Upper lobe of left lung (tissue), 6 donors: Measurements from ENCODE around the gene PDE7B. TPM values are rescaled to one million over a fixed set of nuclear protein-coding genes. Genes with fewer than 3 reads are reported as not detected.

Experiments
- ATAC-seq, 2 donors: fragments of 200-7000 bp; cut with Tn5 transposase; one replicate each; pipeline ENCODE4 v1.9.1; 2022; ENCODE audit warnings: mild to moderate bottlenecking in 2 of 2, moderate library complexity in 2 of 2; ENCODE audit not compliant: low FRiP score in 2 of 2
- DNase-seq, 2 donors: peaks; one replicate each; pipeline ENCODE4 v3.0.0-alpha.2; 2019 to 2020
- H3K27ac ChIP-seq, 4 donors: fragments of 200-600 bp; sonication (generic); one replicate each; pipeline ENCODE4 v1.5.1; 2016 to 2019
- H3K27me3 ChIP-seq, 4 donors: fragments of 200-600 bp; sonication (generic); one replicate each; pipeline ENCODE4 v1.5.1; 2017 to 2019
- H3K36me3 ChIP-seq, 4 donors: fragments of 200-600 bp; sonication (generic); one replicate each; pipeline ENCODE4 v1.5.1; 2016 to 2019
- H3K4me1 ChIP-seq, 4 donors: fragments of 200-600 bp; sonication (generic); one replicate each; pipeline ENCODE4 v1.5.1; 2018 to 2019
- H3K4me3 ChIP-seq, 4 donors: fragments of 200-600 bp; sonication (generic); one replicate each; pipeline ENCODE4 v1.5.1; 2017 to 2019; ENCODE audit warnings: mild to moderate bottlenecking in 2 of 4, moderate library complexity in 1 of 4
- H3K9me3 ChIP-seq, 4 donors: fragments of 200-600 bp; sonication (generic); one replicate each; pipeline ENCODE4 v1.5.1; 2018 to 2019
- CTCF ChIP-seq, 6 experiments: fragments of 450-650 bp in 4 of 6; fragments of 200-600 bp in 2 of 6; sonication (generic) in 2 of 6; IDR thresholded peaks; one replicate each; pipeline ENCODE4 v1.5.1; 2016 to 2019; ENCODE audit warnings: antibody characterized with exemption in 6 of 6
- EP300 ChIP-seq, 4 donors: sonication (generic); formaldehyde crosslinking; IDR thresholded peaks; one replicate each; pipeline ENCODE4 v1.5.1; 2017; ENCODE audit warnings: antibody characterized with exemption in 4 of 4, control low read depth in 2 of 4
- POLR2A ChIP-seq, 4 donors: fragments of 450-650 bp; IDR thresholded peaks; one replicate each; pipeline ENCODE4 v1.5.1; 2016 to 2017; ENCODE audit warnings: antibody characterized with exemption in 4 of 4, mild to moderate bottlenecking in 2 of 4
- POLR2AphosphoS5 ChIP-seq, 2 donors: sonication (generic); formaldehyde crosslinking; IDR thresholded peaks; one replicate each; pipeline ENCODE4 v1.5.1; 2017; ENCODE audit warnings: antibody characterized with exemption in 2 of 2
- WGBS, 2 donors: methylation state at CpG; one replicate each; pipeline ENCODE4 v1.1.5; 2017 to 2018; 5-methylcytosine and 5-hydroxymethylcytosine counted together
- total RNA-seq, 6 donors: library from RNA; depleted of rRNA in 4 of 6; stranded (reverse); fragments of >200 nt in 4 of 6; gene quantifications; one replicate each; pipeline versions ENCODE4 v1.1.0 to v1.2.1, GENCODE V29; 2016 to 2021
- donor health status: DM: no; HTN: no; CAD: no; lungs with moderate emphysema.
- donor health status: DM: no; HTN: yes; CAD: no; lungs with severe emphysema.

PDE7B gene
- total RNA-seq, 6 donors from 2014 or later: 1.0 to 4.4 (median 2.6) TPM

GRCh38 chr6:136228814-136229213 is 377.3 kb downstream of the PDE7B start:
- Histone ChIP-seq H3K4me1 (peaks cover 3 to 14% (median 4%) of the 10 kb centered on the region in 4 donors), H3K9me3 (no peaks in the 10 kb centered on the region), H3K27me3 (no peaks in the 10 kb centered on the region), H3K27ac (no peak overlapping the region), H3K4me3 (no peak overlapping the region), H3K36me3 (no peaks in the 10 kb centered on the region)
- TF ChIP-seq CTCF (IDR thresholded peaks at IDR 0.05) (no peak), POLR2AphosphoS5 (IDR thresholded peaks at IDR 0.05) (no peak), POLR2A (IDR thresholded peaks at IDR 0.05) (no peak), EP300 (IDR thresholded peaks at IDR 0.05) (no peak)
- WGBS, 2 donors: 73 to 84% methylated on average over 2 of the region's 2 CpGs
- no peak for ATAC-seq
- DNase-seq: no peak

- DNase-seq: no peak
- Histone ChIP-seq H3K4me3 (no peak overlapping the region), H3K9me3 (no peaks in the 10 kb centered on the region), H3K36me3 (no peaks in the 10 kb centered on the region), H3K4me1 (peaks cover 3 to 14% (median 4%) of the 10 kb centered on the region in 4 donors), H3K27me3 (no peaks in the 10 kb centered on the region), H3K27ac (no peak overlapping the region)
- peak in 1 of 2 donors; percentile 52 for ATAC-seq
- 80 to 87% methylated on average over 2 of the region's 2 CpGs for WGBS, 2 donors
- no peak for TF ChIP-seq POLR2A (IDR thresholded peaks at IDR 0.05)
- no peak for TF ChIP-seq POLR2AphosphoS5 (IDR thresholded peaks at IDR 0.05)
- TF ChIP-seq EP300 (IDR thresholded peaks at IDR 0.05): no peak
- TF ChIP-seq CTCF (IDR thresholded peaks at IDR 0.05): no peak
Measured at GRCh38 chr6:136230219-136230853, 378.8 kb downstream of the PDE7B start.

- no peak overlapping the region for H3K4me3 ChIP-seq
- no peaks in the 10 kb centered on the region for H3K27me3 ChIP-seq
- H3K36me3 ChIP-seq: no peaks in the 10 kb centered on the region
- no peak overlapping the region for H3K27ac ChIP-seq
- H3K4me1 ChIP-seq: no peaks in the 10 kb centered on the region
- ATAC-seq (no peak), DNase-seq (no peak)
- no peak for TF ChIP-seq CTCF (IDR thresholded peaks at IDR 0.05)
- no peak for TF ChIP-seq EP300 (IDR thresholded peaks at IDR 0.05)
- TF ChIP-seq POLR2AphosphoS5 (IDR thresholded peaks at IDR 0.05): no peak
- no peak for TF ChIP-seq POLR2A (IDR thresholded peaks at IDR 0.05)
- no peaks in the 10 kb centered on the region for H3K9me3 ChIP-seq
- 94 to 100% methylated on average over 1 of the region's 1 CpG for WGBS, 2 donors
Measured at GRCh38 chr6:136232701-136233100, 381.2 kb downstream of the PDE7B start.

- ATAC-seq (no peak), DNase-seq (no peak)
- Histone ChIP-seq H3K9me3 (no peaks in the 10 kb centered on the region), H3K4me3 (no peak overlapping the region), H3K27ac (no peak overlapping the region), H3K27me3 (no peaks in the 10 kb centered on the region), H3K4me1 (no peaks in the 10 kb centered on the region), H3K36me3 (no peaks in the 10 kb centered on the region)
- TF ChIP-seq POLR2AphosphoS5 (IDR thresholded peaks at IDR 0.05) (no peak), EP300 (IDR thresholded peaks at IDR 0.05) (no peak), POLR2A (IDR thresholded peaks at IDR 0.05) (no peak), CTCF (IDR thresholded peaks at IDR 0.05) (no peak)
- WGBS, 2 donors: 70 to 77% methylated on average over 4 of the region's 4 CpGs
Measured at GRCh38 chr6:136235233-136235564, 383.7 kb downstream of the PDE7B start.
